OCI-M2 (cell line): Measurements from ENCODE around the gene TEAD1.

ENCODE experiments used
- DNase-seq: peaks from one replicate; lab custom pipeline; 2025; ENCODE audit not compliant: unreplicated experiment; lab: John Stamatoyannopoulos, UW

TEAD1 gene

DNA sequence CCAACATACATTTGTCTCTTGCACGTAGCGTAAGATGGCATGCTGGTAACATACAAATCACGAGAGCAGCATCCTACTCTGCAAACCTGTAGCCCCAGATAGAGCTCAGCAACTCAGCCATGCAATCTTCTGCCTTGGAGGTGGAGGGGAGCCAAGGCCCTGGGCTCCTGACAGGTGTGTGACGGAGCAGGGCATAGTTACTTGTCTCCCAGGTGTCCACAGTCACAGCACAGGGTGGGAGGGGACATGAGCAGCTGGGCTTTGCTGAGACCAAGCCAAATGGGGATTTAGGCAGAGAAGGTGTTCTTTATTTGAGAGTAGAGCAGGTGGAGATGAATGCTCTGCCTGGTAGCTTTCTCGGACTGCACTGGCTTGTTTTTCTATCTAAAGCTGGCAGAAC lies 111.7 kb downstream of the TEAD1 start:
- no peak for DNase-seq

DNA sequence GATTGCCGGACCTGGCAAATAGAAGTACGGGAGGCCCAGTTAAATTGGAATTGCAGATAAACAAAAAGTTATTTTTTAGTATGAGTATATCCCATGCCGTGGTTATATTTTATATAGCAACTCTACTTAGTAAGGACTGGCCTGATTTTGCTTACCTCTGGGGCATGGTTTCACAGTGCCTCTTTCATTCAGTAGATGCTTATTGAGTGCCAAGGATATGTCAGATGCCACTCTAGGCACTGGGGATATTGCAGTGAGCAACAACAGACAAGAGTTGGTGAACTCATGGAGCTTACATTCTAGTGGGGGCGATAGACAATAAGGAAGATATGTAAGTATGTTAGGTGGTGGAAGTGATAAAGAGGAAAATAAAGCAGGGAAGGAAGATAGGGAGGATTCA lies 112.2 kb downstream of the TEAD1 start:
- no peak for DNase-seq

DNA sequence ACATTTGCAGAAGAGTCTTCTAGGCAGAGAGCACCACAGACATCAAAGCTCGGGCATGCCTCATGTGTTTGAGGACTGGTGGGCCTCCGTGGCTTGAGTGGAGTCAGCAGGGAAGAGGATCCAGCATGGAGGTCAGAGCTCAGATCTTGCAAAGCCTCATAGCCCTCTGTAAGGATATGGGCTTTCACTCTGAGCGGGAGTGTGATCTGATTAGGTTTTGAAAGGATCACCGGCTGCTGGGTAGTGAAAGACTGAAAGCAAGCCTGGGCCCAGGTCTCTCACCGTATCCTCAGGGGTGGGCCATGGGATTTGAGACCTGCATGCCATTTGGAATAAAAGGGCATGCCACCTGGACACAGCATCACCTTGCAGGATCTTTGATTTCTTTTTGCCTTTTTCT lies 112.7 kb downstream of the TEAD1 start:
- DNase-seq = no peak

DNA sequence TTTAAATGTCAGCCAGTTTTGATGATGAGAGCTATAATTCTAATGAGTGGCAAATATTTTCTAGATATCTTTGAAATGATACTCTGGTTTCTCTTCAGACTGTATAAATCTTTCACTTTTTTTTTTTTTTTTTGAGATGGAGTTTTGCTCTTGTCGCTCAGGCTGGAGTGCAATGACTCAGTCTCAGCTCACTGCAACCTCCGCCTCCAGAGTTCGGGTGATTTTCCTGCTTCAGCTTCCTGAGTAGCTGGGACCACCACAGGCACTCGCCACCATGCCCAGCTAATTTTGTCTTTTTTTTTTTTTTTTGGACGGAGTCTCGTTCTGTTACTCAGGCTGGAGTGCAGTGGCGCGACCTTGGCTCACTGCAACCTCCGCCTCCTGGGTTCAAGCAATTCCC lies 113.6 kb downstream of the TEAD1 start:
- no peak for DNase-seq

DNA sequence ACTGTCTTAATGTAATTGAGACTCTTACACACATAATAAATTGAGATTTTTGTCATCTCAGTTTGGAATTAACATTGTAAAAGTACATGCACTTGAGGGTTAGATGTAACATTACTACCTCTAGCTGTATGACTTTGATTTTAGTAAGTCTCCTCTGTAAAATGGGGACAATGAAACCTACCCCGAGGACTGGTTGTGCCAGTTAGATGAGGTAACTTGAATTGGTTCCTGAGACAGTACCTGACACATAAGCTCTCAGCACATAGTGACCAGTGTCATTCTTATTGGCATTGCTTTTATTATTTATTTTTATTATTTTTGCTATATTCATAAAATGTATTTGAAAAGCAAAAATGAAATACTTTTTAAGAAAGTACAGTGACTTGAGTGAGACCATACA lies 114.8 kb downstream of the TEAD1 start:
- DNase-seq = no peak

DNA sequence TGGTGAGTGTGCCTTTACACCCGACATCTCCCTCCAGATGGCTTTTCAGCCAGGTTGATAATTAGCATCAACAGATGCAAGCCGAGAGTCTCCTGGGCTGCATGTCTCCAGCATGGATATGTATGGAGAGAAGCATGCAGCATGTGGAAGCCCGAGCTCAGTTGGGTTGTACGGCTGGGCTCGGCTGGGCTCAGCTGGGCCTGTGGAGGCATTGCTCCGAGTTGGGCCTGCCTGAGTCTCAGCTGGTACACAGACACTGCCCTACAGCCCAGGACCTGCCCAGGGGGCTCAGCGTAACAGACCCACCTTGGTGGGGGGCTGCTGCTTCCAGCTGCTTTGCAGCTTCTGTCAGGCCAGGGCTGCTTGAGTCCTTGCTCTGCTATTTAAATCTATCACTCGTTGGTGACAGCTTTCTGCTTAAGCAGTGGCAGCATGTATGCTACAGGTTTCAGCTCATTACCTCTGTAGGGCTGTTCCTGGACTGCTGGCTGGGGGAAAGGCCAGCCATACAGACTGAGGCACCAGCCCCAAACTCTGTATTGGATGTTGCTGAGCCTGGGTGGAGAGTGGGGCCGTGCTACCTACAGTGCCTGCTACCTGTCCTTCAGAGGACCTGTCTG lies 115.5 kb downstream of the TEAD1 start:
- DNase-seq = no peak

DNA sequence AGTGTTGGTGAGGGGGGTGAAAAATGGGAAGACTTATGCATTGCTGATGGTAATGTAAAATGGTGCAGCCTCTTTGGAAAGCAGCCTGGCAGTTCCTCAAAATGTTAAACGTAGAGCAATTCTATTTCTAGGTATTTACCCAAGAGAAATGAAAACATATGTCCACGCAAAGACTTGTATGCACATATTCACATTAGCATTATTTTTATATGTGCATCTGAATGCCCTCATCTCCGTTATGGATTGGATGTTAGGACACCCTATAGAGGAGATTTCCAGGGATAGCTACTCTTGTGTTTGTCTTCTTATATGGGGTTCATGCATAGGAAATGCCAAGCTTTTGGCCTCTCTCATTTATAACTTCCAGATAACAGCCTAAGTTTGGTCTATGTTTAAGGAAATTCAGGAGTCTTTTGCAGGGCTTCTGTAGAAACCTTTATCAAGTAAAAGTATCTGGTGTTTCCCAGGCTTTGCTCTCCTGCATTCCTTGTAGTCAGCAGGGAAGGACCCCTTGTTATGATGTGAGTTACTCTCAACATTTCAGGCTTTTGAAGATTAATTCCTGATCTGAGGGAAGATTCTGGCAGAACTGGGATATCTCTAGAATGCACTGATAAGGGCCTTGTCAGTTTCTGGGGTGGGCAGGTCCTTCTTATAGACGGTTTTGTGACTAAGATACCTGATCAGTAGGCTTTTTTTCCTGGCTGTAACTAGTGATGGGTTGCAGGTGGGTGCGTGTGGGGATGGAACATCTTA lies 116.8 kb downstream of the TEAD1 start:
- DNase-seq = no peak

DNA sequence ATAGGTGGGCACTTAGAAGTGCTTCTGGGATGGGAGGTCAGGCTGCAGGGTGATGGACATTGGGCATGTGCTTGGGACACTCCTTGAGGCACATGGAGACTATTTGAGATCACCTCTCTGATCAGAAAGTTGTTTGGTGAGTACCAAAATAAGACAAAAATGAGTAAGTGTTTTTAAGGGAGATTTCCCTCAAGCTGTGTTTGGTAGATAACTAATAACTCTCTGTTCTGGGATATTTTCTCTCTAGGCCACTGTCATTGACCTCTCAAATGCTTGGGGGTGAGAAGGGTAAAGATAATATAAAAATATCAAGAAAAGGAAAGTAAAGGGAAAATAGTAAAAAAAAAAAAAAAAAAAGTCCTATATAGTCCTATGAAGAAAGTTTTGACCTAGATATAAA lies 117.8 kb downstream of the TEAD1 start:
- DNase-seq = peak; percentile 8

DNA sequence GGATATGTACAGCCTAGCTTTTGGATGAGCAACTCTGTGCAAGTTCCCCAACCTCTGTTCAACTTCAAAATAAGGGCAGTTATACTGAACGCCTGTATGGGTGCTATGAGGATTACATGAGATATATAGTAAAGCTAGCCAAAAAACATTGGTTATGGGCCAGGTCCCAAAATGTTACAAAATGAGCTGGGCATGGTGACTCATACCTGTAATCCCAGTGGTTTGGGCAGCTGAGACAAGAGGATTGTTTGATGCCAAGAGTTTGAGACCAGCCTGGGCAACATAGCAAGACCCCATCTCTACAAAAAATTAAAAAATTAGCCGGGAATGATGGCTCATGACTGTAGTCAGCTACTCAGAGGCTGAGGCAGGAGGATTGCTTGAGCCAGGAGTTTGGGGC lies 118.4 kb downstream of the TEAD1 start:
- no peak for DNase-seq

DNA sequence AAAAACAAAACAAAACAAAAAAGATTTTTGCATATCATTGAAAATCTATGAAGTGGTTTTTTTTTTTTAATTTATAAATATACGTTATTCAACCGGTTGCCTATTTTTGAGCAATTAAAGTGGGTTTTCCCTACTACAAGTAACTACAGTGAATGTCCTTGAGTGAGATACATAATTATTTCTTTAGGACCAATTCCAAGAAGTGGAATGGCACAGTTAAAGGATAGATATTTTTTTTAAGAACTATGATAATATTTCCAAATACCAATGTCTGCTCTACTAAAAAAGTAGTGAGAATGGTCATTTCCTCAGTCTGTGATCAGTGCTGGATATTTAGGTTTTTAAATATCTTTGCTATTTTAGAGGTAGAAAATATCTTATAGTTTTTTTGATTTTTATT lies 118.8 kb downstream of the TEAD1 start:
- DNase-seq = no peak

DNA sequence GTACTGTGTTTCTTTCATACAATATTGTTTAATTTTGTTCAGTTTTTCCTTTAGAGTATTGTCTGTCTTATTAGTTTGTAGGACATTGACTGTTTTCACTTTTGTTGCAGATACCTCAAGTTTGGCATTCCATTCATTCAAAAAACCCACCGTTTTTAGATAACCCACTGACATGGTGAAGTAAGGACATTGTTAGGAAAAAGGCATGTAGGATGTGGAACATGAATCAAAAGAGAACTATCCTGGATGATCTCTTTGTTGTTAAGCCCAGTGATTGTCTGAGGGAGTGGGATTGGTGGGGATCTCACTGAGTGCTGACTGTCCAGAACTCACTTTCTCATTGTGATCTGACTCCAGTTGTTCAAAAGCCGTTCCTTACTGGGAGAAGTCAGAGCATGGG lies 119.3 kb downstream of the TEAD1 start:
- no peak for DNase-seq

DNA sequence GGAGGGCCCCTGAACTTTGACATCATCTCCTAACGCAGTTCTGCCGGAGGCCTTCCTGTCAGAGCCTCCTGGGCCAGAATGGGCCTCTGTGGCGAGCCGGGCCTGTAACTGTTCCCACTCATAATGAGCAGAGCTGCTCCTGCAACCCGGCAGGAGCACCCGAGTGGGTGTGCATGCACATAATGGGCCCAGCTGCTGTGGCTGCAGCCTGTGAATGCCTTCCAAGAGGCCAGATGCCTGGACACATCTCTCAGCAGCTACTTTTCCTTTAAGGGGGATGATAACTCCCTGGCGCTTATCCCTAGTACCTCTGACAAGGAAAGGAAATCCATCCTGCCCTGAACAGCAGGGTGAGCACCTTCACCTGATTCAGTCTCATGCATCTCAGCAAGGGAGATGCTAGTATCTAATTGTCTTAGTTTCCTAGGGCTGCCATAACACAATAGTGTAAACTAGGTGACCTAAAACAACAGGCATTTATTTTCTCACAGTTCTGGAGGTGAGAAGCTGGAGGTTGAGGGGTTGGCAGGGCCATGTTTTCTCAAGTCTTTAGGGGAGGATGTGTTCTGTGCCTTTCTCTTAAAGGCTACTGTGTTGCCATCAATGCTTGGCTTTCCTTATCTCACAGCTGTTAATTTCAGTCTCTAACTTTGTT lies 120.5 kb downstream of the TEAD1 start:
- DNase-seq = no peak

DNA sequence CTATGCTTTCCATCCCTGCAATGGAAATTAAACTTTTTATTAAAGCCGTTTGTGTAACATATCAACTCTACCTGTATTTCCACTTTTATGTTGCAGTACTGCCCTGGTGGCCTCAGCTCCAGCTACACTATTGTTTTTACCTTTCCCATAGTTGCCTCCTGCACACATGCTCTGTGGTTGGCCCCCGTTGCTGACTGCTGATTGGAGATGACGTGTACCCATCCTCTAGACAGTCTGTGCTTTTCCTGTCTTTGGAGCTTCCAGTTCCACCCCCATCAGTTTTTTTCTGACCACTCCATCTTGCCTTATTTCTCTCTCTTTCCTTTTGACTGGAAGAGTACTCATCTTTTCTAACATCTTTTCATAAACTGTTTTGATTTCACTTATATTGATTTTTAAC lies 123.8 kb downstream of the TEAD1 start:
- DNase-seq = no peak

DNA sequence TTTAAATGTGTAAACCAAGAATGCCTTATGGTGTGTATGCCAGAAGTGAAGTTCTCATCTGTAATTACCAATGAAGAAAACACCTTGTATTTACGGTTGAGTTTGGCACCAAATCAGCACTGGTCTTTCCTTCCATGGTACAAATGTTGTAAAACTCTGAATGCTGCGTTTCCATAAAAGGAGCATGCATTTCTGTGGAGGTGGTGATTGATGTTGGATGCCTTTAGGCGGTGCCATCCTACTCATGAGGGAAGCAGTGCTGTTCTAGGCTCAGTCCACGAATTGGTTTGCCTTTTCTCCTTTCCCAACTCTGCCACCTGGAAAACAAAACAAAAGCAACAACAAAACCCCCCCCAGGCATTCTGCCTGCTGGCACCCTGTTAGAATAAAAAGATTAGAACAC lies 124.4 kb downstream of the TEAD1 start:
- no peak for DNase-seq

DNA sequence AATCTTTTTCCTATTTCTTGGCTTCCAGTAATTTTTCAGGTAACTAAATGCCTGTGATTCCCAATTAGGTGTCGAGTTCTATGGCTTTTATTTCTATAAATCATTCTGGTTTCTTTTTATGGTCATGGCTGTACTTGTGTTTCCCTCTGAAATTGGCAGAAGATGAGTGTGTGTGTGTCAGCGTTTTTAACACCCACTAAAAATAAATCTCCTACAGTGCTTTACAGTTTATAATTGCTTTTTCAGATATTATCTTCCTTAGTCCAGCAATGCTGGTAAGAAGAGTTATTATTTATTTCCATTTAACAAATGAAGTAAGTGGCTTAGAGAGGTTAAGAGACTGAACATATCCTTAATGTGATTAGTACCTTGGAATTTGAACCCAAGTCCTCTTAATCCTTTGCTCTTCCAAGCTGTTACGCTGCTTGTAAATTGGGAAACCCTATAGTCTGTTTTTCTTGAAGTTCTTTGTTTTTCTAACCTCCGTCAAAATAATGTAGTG lies 125.2 kb downstream of the TEAD1 start:
- DNase-seq = no peak

DNA sequence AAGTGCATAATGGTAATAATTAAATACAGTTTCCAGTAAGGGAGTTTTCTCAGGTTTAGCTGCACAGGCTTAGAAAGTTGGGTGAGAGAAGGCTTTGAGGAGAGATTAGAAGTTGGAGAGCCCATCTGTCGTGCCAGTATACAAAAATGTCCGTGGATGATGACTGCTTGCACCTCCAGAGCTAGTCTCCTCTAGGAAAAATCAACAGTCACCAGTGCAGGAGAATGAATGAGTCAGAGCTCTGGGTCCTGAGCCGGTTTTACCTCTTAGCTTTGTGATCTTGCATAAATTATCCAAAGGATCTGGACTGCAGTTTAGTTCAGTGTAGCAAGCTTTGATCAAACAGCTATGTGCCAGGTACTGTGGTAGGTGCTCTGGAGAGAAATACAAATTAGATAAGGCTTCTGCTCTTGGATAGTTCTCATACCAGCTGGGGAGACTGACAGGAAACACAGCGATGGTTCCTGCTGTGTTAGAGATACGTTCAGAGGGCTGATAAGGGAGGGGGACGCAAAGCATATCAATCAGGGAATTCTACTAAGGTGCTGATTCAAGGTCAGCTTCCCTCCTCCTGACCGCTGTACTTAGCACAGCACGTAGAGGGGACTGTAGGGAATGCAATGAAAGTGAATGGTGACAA lies 125.9 kb downstream of the TEAD1 start:
- DNase-seq = no peak

DNA sequence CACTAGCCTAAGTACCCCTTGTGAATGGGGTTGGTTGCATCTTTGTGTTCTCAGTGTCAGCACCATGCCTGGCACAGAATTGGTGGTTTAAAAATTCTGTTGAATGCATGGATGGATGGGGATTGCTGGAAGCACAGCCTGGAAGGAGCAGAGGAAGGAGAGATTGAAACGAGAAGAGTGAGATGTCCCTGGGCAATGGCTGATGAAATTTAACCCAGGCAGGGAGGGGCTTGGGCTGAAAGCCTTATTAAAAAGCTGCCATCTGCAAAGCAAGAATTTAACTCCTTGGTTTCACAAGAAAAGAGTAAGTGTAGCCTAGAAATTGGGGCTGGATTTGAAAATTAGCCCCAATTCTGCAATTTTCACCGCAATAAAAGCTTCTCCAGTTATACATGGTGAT lies 126.7 kb downstream of the TEAD1 start:
- no peak for DNase-seq

DNA sequence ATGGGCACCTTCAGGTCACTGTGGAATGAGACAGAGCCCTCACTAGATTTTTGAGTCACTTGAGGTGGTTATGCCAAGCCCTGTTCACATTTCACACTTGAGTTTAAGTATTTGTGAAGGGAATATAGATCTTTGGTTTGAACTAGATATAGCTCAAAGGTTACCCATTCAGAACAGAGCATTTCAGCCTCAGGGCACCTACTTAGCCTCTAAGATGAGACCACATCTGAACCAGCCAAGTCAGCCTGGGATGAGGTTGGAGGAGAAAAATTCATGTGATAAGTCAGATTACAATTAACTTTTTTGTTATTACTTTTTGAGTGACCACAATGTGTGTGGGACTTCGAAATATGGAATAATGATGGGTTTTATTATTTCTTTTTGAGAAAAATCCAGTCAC lies 127.8 kb downstream of the TEAD1 start:
- DNase-seq = no peak

DNA sequence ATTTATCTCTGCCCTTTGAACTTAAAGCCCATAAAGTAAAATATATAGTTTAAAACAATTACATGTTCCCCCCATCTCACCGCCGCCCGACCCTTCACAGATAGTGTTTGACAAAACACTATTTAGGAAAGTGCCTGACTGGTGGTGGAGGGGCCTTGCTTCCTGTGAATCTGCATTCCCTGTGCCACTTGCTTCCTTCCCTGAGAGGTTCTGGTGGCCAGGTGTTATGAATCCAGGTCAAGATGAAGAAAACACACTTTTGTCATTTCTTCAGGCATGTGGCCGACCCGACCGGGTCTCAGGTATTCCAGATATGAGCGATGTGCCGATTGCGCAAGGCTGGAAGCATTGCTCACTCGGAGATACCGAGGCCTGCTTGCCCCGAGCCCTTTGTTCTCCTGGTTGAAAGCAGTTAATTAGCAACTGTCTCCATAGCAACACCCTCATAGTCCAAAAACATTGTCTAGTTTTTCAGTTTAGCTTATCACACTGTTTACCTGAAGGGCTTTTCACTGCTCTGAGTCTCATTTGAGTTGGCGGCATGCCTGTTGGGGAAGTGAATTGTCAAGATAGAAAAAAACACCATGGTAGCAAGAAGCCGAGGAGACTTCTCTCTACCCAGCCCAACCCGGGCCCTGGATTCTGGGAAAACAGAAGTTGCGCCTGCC lies 128.3 kb downstream of the TEAD1 start:
- no peak for DNase-seq

DNA sequence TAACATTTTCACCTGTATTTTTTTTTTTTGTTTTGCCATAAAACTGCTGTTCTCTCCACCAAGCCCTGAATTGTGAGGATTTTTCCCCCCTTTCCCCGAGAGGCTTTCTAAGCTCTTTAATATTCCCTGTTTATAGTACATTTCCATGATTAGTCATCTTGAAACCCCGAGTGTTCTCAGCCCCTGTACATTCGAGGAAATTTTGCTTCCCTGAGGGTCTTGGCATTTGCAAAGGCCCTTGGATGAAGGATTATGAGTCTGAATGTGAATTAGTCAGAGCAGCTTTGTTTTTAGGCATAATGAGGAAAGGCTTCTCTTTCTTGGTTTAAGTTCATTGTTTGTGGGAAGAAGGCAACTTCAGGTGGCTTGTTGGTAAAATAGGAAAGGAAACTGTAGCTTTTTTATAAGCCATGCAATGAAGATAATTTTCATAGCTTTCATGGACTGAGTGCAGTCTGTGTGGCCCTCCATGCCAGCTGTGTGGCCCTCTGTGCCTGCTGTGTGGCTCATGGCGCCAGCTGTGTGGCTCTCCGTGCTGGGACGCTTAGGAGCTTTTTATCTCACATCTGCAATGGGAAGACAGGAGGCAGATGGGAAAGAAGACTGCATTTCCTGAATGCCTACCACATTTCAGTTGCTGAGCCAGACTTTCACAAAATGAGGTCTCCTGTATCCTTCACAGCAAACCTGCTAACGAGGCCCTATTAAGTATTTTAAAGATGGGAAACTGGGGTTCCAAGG lies 129.0 kb downstream of the TEAD1 start:
- no peak for DNase-seq

DNA sequence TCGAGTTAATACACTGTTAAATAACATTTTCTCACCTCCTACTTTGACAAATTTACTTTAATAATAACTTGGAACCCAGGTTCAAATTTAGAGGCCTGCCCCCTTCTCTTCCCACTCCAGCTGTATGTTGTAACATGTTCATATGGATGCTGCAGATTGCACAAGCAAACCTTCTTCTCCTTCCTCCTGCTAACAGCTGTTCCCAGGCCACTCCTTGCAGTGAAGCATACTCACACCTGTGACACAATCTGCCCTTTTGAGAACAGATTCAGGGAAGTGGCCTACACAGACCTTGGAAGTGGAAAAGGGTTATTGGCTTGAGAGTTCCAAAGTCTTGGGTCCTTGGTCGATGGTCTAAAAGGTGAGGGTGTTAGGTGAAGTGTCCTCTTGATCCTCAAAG lies 131.9 kb downstream of the TEAD1 start:
- DNase-seq = no peak
